AG20443 (cell line): Measurements from ENCODE around the gene H2AZ2.
A peak's percentile ranks its signal among the peaks of the same experiment; 100 is the strongest.
"Not testable (repeated sequence)": the region's sequence is repeated elsewhere in the genome, so short reads cannot be mapped to it uniquely, and the experiment has no call there.

Experiments
- DNase-seq: peaks from one replicate; pipeline ENCODE4 v3.0.0; 2012; ENCODE audit warnings: low spot score, mixed read lengths

The H2AZ2 gene

DNA sequence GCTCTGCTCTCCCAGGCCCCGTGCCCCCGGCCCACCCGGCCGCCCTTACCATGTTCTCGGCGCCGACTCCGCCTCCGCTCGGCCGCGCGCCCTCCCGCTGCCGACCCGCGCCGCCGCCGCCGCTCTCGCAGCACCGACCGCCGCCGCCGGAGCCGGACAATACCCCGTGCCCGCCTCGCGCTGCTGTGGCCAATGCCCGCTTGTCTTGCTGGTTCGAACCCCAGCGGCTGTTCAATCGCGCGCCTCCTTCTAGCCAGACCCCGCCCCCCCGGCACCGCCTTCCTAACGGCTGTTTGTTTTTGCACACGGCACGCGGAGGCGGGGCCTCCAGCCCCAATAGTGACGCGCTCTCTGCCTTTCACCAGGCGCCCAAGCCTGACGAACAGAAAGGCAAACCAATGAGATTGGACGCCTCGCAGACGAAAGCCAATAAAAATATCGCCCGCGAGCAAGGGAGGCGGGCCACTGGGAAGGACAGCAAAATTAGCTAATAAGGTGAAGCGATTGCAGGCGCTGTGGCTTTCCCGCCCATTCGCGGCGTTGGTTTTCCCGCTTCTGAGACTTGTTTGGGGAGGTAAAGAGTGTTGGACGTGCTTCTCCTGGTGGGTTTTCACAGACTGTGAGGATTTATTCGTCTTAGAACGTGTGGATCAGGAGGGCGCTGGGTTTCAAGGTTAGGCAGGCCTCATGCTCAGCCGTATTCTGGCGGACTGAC is at the start of gene H2AZ2:
Gene H2AZ2 (minus strand): TSS at position 168 of the 715 bp plus-strand sequence. CDS start 116 bp downstream, at position 52.
- peak; percentile 99 for DNase-seq

DNA sequence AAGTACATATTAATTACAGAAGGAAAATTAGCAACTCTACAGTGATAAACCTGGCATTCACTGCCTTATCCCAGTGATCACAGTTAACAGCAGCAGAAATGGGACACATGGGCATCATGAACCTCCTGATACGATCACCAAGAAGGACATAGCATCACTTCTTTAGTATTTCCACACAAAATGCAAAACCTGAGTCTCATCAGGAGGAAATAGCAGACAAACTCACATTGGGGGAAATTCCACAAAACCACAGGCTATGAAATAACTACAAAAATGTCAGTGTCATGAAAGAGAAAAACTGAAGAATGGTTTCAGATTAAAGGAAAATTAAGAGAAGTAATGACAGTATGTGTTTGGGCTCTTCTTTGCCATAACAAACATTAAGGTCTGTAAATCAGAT is 49.4 kb upstream of the H2AZ2 start:
- DNase-seq: no peak

DNA sequence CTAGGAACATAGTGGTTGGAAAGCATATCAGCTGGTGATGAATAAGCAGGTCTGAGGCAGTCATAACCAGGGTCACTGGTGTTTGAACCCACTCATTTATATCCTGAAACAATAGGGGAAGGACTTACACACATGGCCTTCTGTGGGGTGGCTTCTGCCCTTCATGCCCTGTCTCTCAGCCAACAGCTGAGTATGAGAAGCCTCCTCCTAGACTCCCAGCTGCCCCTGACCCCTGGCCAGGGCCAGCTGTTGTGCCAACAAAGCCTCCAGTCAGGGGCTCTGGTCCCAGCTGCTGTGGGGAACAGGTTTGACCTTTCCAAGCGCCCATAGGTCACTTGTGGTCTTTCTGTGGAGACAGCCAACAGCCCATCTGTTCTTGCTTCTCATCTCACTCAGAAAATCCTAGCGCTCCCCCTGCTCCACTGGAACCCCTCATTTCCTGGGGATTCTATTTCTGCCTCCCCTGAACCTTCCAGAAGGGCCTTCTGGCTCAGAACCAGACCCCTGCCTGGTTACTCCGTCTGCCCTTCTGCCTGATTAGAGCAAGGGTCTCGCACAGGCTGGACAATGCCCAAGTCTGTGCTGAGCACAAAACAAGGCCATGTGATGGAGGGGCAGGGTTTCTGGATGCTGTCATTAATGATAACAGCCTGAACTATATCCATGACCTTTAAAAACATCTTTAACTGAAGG is 47.1 kb upstream of the H2AZ2 start:
- no peak for DNase-seq

DNA sequence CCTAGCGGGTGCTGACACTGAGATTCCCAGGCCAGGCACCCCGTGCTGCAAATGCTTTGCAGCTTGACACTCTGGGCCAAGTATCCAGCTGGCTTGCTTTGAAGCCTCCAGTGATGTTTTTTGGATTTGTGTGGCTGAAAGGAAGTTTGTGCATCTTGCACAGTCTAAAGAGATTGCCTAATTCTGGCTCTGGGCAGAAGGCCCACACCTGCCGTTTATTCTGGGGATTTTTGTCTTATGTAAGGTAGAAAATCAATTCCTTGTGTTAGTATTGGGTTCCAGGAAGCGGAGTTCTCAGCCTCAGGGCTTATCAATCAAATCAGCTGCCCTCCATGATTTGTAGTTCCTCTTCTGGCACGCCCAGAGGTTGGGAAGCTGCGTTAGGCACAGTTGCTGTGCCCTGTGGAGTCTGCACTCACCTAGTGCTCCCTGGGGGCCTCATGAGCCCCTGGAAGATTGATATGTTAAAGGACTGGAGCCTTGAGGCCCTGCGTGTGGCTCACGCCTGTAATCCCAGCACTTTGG is 45.9 kb upstream of the H2AZ2 start:
- DNase-seq: no peak

DNA sequence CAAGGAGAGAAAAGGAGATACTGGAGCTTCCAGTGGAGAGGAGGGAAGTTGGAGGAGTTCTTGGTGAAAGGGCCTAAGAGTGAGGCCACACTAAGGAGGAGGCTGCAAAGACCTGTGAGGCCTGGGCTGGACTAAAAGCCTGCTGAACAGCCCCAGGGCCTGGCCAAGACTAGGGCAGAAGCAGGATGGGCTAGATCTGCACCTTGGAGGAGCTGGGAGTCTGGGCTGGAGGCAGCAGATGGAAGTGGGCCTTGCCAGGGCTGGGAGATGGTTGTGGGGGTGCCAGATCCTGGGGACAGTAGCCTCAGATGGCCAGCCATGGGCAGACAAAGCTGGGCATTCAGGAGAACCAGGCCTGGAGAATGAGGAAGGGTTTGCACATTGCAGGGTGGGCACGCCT is 43.9 kb upstream of the H2AZ2 start:
- DNase-seq: no peak

DNA sequence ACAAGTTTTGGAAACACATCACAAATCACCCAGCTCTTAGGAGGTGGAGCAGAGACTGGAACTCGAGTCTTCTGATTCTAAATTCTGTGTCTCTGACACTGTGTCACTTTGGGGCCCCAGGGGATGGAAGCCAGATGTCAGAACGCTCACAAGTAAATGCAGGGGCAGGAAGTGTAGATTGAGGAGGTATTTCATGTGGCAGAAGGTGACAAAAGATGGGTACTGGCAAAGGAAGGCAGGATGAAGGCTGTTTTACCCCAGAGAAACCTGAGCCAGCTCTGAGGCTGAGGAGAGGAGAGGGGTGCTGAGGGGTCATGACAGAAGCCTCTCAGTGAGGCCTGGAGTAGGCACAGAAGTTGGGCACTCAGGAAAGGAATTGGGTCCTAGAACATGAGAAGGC is 43.5 kb upstream of the H2AZ2 start:
- no peak for DNase-seq

DNA sequence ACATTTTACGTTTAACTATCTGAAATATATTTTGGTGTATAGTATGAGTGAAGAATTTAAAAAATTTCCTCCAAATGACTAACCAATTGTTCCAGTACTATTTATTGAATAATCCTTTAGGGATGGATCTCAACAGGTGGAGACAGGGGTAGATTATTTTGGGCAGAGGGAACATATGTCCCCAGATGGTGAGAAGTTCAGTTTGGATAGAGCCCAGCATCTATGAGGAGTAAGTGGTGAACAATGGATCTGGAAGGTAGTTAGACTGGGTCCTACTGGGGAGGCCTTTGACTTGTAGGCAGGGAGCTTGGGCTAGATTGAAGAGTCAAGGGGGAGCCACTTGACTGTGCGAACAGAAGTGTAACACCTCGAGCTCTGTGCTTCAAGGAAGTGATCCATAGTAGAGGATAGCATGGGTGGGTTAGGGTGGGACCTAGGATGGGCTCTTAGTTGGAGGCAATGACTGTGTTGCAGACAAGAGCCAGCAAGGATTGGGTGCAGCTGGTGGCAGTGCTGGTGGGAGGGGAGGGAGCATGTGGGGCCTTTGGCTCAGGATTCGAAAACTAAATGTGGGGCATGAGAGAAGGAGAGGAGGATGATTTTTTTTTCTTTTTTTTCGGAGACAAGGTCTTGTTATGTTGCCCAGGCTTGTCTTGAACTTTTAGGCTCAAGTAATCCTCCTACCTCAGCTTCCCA is 41.3 kb upstream of the H2AZ2 start:
- DNase-seq: no peak

DNA sequence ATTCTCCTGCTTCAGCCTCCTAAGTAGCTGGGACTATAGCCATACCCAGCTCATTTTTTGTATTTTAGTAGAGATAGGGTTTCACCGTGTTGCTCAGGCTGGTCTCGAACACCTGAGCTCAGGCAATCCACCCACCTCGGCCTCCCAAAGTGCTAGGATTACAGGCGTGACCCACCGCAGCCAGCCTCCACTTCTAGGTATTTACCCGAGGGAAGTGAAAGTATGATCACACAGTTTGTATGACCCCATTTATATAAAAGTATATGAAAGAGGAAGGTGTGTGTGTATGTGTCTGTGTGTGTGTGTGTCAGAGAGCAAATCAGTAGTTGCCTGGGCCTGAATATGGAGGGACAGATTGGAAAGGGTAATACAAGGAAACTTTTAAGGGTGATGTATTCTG is 39.4 kb upstream of the H2AZ2 start:
- no peak for DNase-seq

DNA sequence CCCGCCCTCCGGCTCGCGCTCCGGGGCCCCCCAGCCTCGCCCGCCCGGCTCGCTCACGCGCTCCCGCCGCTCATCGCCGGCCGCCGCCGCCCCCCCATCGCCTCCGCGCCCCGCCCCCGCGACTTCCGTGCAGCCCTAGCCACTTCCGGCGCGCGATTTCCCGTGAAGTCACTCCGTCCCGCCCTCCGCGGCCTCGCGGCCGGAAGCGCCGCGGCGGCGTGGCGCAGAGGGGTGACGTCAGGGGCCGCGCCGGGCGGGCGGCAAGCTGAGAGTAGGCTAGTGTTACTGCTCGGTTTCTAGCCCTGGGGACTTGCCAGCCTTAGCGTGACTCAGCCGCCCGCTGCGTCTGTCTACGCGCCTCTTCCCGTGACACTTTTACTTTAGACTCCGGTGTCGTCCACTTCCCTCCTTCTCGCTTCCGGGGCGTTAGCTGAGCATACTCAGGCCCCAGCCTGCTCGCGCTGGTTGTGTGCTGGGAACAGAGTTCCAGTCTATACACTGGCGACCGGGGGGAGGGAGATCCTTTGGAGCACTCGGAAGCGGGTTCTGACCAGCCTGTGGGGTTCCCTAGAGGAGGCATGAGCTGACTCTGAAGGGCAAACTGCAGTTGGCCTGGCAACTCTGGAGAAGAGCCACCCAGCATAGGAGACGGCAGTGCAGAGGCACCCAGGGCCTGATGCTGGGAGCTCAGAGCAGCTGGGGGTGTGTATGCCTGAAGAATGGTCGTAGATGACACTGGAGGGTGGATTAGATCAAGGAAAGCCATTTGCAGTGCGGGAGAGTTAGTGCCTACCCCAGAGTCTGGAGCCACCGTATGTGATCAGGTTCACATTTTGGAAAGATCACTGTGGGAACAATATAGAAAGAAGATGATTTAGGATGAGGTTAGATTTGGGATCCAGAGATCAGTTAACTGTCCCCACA is 37.8 kb upstream of the H2AZ2 start, which contains the start of gene PURB:
Gene PURB (minus strand): TSS at position 137 of the 924 bp plus-strand sequence. CDS start 182 bp downstream, outside the sequence.
- peak; percentile 97 for DNase-seq

DNA sequence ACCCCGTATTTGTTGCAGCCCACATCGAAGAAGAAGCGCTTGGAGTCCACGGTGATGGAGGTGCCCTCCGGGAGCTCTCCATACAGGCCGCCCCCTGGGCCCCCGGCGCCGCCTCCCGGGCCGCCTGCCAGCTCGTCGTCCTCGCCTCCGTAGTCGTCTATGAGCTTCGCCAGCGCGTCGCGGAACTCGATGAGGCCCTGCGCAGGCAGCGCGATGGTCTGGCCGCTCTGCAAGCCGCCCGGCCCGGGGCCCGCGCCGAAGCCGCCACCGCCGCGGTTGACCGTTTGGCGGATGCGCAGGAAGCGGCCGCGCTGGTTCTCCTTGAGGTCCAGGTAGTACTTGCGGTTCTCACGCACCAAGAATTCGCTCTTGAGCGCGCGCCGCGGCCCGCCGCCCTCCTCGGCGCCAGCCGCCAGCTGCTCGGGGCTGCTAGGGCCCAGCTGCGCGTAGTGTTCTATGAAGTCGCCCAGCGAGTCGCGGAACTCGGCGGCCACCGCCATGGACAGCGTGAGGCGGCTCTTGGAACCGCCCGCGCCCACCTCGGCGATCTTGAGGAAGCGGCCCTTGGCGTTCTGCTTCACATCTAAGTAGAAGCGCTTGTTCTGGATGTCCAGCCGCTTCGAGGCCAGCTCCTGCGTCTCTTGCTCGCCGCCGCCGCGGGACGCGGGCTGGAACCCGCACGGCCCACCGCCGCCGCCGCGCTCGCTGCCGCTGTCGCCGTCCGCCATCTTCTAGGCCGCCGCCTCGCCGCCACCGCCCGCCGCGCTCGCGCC is 36.9 kb upstream of the H2AZ2 start:
- DNase-seq: peak; percentile 83

DNA sequence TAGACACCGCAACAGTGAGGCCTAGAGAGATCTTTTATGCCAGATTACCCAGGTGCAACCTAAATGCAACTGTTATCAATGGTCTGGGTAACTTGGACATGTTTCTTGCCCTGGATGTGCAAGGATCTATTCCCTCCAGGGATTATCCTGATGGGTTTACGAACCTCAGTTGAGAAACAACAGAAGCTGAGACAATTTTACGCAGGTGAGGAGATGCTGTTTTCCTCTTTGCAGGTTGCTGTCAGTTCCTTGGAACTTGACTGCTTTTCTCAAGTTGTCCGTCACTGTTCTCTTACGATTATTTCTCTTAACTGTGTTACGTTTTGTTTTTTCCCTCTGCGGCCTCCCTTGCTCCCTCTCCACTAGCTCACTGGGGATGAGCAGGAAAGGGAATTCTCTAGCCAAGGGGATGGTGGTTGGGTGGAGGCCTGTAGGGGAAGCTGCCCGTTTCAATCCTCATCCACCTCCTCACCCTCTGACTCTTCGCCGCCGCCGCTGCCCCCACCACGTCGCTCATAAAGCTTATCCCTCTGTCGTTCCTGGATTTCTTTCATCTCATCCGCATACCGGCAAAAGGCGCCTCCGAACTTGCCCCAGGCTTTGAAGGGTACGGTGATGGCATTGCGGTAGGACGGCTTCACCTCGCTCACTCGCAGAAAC is 36.2 kb upstream of the H2AZ2 start:
- DNase-seq: no peak

DNA sequence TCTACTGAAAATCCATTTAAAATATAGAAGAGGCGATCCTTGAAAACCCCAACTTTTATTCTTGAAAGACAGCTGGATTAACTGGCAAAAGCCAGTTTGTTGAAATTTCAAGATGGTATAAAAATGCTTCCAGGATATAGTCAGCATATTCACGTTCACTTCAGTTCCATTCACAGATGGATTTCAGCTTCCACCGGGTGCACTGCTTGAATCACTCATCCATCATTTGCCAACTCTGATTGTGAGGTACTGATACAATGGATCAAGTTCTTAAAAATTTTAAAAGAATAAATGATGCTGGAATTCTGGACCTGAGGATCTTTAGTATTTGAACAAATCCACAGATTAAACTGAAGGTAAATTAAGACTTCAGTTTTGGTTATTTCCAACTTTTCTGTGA is 35.0 kb upstream of the H2AZ2 start:
- DNase-seq: no peak

DNA sequence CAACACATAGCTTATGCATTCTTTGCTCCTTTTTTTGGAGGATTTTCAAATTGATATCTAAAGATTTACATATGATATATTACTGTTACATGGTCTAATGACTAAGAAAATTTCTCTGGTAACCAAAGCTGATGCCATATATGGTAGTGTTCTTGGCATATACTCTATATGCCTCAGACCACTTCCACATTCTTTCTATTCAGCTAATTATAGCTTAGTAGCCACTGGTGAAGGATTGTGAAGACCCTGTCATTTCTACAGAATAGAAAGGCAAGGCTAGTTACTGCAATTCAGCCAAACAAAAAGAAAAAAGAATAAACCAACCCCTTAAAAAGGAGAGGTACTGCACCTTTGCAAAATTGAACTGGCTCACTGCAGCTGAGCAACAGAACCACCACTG is 33.7 kb upstream of the H2AZ2 start:
- DNase-seq: no peak

DNA sequence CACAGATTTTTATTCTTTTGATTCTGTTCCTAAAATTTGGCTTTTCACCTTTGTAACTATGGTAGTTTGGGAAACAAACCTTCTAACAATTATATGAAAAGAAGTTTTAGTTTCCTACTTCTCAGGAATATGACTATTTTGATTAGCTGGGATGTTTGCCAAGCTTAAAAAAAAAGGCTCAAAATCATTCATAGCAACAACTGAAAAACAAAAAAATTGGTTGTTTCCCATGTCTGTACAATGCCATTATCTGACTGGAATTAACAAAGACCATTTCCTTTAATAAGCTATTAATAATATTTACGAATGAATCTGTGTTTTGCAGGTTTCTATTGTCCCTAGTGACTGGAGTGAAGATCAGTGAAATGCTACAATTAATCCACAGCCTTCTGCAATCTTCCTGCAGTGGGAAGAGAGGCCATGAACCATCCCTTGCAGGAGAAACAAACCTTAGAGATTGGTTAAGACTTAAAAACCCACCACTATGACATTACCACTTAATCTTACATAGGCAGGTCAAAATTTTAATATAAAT is 33.2 kb upstream of the H2AZ2 start:
- no peak for DNase-seq

DNA sequence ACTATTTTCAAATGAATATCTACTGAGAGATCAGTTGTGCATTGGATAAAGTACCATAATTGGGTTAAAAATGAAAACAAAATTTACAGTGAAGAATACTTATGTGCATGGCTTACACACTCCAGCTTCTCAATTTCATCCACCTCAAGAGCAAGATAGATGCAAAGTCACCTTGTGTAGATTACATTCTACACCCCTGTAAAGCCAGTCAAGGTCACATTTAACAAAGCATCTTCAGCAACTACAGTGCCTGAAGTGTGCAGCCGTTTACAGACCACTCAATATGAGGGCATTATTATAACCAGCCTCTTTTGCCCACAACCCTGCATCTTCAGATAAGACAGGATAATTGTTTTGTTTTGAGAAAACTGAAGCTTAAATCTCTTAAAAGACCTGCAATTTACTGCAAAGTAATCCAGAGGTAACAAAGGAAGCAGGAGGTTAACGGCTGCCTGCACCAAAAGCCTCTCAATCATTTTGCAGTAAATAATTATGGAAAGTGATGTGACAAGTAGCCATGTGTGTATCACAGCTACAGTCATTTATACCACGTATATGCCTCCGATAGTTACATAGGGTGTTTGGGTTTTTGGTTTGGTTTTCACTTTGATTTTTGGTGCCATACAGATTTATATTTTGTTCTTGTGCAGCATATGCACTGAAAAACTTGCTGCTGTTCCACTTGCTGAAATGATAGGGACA is 32.6 kb upstream of the H2AZ2 start:
- no peak for DNase-seq

DNA sequence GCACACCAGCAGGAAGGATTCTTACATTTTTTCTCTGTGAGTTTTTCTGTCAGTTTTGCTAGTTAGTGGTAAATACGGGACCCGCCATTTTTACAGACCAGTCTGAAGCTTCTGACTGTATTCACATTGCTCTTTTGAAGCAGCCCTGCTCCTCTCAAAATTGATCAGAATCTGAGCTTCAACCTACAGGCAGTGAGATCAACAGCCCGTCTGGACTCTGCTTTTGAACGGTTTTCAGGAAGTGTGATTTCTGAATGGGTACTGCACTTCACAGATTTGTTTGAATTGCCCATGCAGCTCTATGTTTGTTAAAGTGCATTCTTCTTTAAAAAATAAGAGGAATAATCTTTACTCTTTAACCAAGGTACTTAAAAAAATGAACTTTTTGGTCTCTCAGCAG is 28.5 kb upstream of the H2AZ2 start:
- no peak for DNase-seq

DNA sequence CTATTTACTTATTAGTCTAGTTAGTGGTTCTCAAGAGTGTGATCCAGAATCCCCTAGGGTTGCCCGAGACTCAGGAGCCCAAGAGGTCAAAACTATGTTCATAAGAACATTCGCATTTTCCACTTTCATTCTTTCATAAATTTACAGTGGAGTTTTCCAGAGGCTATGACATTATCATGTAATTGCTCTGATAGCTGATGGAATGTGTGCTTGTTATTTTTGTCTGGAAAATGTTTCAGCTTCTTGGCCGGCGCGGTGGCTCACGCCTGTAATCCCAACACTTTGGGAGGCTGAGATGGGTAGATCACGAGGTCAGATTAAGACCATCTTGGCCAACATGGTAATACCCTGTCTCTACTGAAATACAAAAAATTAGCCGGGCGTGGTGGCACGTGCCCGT is 27.4 kb upstream of the H2AZ2 start:
- no peak for DNase-seq

DNA sequence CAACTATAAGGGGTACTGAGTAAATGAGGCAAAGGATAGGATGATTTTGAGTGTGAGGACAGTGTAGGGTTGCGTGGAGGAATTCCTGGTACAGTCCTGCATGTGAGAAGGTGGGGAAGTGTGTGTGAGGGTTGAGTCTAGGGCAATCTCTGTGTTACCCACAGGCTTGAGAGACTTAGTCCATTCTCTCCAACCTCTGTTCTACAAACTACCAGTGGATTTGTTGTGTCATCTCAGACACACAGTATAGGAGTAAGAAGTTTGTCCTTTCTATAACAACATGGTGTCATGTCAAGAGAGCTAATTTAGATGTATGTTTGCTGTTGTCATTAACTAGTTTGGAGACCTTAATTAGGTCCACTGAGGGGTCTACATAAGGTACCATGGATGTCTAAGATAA is 24.9 kb upstream of the H2AZ2 start:
- DNase-seq: no peak

DNA sequence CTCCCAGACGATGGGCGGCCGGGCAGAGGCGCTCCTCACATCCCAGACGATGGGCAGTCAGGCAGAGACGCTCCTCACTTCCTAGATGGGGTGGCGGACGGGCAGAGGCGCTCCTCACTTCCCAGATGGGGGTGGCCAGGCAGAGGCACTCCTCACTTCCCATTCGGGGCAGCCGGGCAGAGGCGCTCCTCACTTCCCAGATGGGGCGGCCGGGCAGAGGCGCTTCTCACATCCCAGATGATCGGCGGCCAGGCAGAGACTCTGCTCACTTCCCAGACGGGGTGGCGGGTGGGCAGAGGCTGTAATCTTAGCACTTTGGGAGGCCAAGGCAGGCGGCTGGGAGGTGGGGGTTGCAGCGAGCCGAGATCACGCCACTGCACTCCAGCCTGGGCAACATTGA is 24.0 kb upstream of the H2AZ2 start:
- not testable (repeated sequence) for DNase-seq
